GM10248 (cell line): ENCODE data around the gene ERC2.

ENCODE experiments used
- CTCF ChIA-PET: fragments of 300-600 bp; sonication (Branson Sonifier 250); formaldehyde crosslinking; extraction: SDS; loops from one replicate; lab custom pipeline; 2021; ENCODE audit warnings: antibody characterized with exemption; lab: Yijun Ruan, JAX
- POLR2A ChIA-PET: fragments of 350-650 bp; sonication (Branson Sonifier 250); formaldehyde crosslinking; extraction: SDS; loops from one replicate; lab custom pipeline; 2020; ENCODE audit warnings: antibody characterized with exemption; lab: Yijun Ruan, JAX
- DNase-seq: peaks from one replicate; pipeline ENCODE4 v3.0.0; 2012; ENCODE audit errors: extremely low spot score
- TF ChIP-seq, protein P1 (sequence below): IDR thresholded peaks from 2 replicates; pipeline ENCODE4 v1.5.1; 2012; ENCODE audit warnings: mild to moderate bottlenecking, low read depth; ENCODE audit errors: extremely low read depth, missing control alignments, control extremely low read depth

The ERC2 gene

DNA sequence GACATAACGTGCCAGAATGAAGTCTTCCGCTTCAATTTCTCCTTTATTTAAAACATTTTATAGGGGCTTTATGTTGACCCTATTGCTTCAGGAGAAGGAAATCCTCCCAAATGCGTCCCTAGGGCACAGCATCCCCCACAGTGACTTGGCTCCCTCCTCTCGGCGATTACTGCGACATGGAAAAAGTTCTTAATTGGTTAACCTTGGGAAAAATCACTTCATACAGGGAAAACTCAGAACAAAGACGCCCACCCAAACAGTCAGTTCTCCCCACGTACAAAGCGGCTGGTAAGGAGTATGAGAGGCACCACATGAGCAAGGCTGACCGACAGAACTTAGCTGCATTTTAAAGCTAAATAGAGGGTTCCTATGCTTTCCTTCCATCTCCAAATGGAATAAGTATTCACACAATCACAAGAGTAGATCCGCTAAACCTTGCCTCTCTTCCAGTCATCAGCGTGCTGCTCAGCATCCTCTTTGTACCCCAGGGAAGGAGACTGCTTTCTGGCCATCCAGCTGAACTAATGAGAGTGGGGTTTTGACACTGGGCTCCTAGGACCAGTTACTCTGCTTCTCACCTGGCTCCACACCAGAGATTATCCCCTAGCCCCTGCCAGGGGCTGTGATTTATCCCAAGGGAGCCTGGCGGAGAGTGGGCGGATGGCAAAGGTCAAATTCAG is 565.9 kb downstream of the ERC2 start:
- CTCF ChIA-PET: interaction anchor here (1.1 kb wide), 1 partner anchor 12 kb away, joined by 3 read pairs; no protein-coding TSS in a partner anchor
- POLR2A ChIA-PET: no interaction called here
- TF ChIP-seq, protein P1, sequence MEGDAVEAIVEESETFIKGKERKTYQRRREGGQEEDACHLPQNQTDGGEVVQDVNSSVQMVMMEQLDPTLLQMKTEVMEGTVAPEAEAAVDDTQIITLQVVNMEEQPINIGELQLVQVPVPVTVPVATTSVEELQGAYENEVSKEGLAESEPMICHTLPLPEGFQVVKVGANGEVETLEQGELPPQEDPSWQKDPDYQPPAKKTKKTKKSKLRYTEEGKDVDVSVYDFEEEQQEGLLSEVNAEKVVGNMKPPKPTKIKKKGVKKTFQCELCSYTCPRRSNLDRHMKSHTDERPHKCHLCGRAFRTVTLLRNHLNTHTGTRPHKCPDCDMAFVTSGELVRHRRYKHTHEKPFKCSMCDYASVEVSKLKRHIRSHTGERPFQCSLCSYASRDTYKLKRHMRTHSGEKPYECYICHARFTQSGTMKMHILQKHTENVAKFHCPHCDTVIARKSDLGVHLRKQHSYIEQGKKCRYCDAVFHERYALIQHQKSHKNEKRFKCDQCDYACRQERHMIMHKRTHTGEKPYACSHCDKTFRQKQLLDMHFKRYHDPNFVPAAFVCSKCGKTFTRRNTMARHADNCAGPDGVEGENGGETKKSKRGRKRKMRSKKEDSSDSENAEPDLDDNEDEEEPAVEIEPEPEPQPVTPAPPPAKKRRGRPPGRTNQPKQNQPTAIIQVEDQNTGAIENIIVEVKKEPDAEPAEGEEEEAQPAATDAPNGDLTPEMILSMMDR: no peak

DNA sequence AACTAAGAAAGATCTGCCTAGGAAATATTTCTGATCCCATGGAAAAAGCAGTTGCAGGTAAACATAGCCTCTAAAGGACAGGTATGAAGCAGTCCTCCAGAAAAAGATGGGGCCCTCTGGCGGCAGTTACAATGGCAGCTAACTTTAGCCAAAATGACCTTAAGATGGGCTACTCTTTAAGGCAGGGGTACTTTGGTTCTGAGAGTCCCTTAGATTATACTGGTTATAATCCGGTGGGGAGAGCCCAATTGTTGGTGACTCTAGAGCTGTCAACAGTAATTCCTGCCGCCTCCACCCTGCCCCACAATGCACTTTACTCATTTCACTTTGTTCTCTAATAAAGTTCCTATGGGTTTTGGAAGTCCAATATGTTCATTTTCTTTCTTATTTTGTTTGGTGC is 568.4 kb downstream of the ERC2 start:
- POLR2A ChIA-PET: no interaction called here
- CTCF ChIA-PET: no interaction called here
- TF ChIP-seq, protein P1: peak; percentile 29
- DNase-seq: peak; percentile 8

More for the DNA sequence above, 565.9 kb downstream of the ERC2 start:
- no peak for DNase-seq

DNA sequence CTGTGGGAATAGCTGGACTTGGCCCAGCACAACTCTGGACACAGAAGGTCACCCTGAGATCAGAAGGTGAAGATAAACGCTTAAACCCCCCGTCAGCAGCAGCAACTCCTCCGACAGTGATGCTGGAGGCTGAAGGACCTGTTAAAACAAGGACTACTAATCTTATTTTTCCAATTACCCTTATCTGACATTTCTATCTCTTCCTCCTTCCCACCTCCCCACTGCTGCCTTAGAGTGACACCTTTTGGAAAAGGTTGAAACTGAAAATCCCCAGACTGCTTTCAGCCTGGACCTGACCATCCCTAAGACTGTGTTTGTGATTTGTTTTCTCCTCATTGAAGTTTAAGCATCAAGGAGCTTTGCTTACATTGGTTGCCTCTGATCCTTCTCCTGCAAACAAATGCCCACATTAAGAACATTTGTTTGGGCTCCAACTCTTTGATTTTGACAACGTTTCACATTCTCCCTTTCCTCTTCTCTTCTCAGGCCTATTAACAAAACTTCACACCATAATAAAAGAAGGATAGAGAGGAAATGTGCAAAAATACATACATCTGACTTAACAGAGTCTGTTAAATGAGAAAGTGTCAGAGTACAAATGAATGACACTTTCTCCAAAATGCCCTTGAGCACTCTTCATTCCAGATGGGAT is 570.6 kb downstream of the ERC2 start:
- ChIA-PET POLR2A (no interaction called here), CTCF (no interaction called here)
- no peak for DNase-seq
- TF ChIP-seq, protein P1: no peak

DNA sequence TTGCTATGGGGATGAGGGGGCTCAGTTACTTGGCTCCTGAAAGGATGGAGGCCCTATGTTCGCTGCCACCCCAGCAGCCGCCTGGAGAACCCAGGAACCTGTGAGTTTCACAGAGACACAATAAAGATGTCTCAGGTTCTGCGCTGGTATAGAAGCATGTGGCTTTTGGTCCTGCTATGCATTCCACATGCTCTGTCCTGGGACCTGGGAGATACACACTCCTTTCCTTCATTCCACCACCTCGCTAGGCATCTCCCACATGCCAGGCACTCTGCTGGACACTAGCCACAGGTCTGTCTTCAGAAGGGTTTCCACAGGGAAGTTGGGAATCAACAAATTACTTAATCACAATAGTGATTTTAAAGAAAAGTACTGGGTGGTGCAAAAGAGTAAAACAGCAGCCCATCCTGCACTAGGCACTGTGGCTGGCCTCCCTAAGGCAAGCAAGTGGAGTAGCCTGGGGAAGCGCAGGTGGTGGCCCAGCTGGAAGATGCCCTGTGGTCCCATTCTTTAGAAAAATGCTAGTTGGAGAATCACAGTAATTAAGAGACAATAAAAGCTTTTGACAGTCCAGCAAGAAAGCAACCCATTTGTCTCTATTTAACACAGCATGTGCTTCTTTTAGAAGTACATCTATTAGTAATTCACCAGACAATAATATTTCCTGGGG is 572.2 kb downstream of the ERC2 start:
- CTCF ChIA-PET: no interaction called here
- POLR2A ChIA-PET: no interaction called here
- DNase-seq: no peak
- TF ChIP-seq, protein P1: no peak

DNA sequence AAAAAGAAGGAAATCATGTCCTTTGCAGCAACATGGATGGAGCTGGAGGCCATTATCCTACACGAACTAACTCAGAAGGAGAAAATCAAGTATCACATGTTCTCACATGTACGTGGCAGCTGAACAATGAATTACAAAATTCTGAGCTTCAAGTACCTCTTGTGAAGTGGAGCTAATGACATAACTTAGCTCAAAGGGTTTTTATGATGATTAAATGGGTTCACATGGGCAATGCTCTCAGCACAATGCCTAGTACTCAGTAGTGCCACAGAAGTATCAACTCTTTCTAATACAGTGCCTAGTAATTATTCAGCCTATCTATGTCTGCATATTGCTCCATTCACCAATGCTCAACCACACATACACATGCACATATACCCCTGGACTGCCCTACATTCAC is 573.7 kb downstream of the ERC2 start:
- TF ChIP-seq, protein P1: no peak
- ChIA-PET CTCF (no interaction called here), POLR2A (no interaction called here)
- no peak for DNase-seq

DNA sequence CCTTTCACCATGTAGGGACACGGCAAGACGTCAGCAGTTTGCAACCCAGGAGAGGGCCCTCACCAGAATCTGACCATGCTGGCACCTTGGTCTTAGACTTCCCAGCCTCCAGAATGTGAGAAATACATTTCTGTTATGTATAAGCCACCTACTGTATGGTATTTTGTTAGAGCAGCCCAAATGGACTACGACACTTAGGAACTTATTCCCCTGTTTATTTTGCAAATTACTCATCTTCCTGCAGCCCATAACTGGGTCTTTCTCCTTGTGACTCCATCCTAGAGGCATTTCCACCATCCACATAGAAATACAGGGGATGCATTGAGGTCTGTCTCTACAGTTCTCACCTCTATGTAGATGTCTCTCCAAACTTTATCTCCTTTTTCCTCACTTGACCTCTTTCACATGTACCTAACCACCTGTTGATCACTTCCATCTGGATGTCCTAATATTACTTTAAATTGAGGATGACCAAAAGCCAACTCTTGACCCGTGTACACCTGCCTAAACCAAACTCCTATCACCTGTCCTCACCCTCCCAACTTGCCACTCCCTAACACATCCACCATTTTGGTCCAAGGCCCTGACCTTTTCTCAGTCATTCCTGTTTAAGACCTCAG is 575.1 kb downstream of the ERC2 start:
- ChIA-PET POLR2A (no interaction called here), CTCF (no interaction called here)
- TF ChIP-seq, protein P1: no peak
- no peak for DNase-seq
